ENCODE measurements around the gene DLL1. TPM values are rescaled to one million over a fixed set of nuclear protein-coding genes. Genes with fewer than 3 reads are reported as not detected.

The DLL1 gene
- total and polyA plus RNA-seq, 8 donors, result 10.8 to 21.6 (median 15.3) TPM

DNA sequence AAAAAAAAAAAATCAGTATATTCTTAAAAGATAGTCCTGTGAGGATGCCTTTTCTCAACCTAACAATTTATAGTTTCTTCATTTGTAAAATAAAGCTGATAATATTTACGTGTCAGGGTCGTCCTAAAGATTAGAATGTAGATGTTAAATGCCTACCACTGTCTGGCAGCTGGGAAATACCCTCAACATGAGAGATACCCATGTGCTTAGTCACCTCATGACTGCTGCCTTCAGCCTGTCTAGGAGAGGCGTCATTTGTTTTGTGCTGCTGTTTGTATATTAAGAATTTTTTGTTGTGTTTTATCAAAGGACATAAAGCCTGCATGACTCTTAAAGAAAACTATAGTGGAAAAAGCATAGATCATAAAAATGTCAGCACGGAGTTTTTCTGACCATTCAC lies 25.2 kb upstream of the DLL1 start:
- peak in 1 of 4 donors; percentile 40 for ATAC-seq
- TF ChIP-seq, protein P1, sequence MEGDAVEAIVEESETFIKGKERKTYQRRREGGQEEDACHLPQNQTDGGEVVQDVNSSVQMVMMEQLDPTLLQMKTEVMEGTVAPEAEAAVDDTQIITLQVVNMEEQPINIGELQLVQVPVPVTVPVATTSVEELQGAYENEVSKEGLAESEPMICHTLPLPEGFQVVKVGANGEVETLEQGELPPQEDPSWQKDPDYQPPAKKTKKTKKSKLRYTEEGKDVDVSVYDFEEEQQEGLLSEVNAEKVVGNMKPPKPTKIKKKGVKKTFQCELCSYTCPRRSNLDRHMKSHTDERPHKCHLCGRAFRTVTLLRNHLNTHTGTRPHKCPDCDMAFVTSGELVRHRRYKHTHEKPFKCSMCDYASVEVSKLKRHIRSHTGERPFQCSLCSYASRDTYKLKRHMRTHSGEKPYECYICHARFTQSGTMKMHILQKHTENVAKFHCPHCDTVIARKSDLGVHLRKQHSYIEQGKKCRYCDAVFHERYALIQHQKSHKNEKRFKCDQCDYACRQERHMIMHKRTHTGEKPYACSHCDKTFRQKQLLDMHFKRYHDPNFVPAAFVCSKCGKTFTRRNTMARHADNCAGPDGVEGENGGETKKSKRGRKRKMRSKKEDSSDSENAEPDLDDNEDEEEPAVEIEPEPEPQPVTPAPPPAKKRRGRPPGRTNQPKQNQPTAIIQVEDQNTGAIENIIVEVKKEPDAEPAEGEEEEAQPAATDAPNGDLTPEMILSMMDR (IDR thresholded peaks at IDR 0.05), result no peak
- intact Hi-C loops (cut with DNase I), result no loop called here
- no peaks in the 10 kb centered on the region for H3K27me3 ChIP-seq
- no peak overlapping the region for H3K4me3 ChIP-seq
- H3K27ac ChIP-seq, result no peak overlapping the region
- peaks cover 0 to 12% (median 0%) of the 10 kb centered on the region in 3 donors for H3K4me1 ChIP-seq
- no peak for FAIRE-seq
- H3K36me3 ChIP-seq, result no peaks in the 10 kb centered on the region
- 88 to 89% methylated on average over 4 of the region's 4 CpGs for WGBS, 2 donors
- no peaks in the 10 kb centered on the region for H3K9me3 ChIP-seq
- DNase-seq, result no peak

DNA sequence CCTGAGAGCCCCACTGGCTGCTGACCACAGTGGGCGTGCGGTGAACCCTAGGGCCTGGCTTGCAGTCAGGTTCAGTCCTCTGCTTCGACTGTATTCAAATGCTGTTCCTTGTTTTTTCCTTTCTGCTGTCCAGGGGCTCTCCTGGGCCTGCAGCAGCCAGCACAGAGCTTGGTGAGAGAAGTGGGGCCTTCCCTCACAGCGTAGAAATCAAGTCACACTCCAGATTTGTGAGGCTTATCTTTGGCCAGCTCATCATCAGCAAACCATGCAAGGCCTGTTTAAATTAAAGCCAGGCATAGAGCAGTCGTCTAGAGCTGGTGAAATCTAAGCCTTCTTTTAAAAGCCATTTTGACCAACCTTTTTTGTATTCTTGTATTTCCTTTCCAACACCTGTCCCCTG lies 24.1 kb upstream of the DLL1 start:
- intact Hi-C loops (cut with DNase I), result no loop called here
- TF ChIP-seq, protein P1 (IDR thresholded peaks at IDR 0.05), result no peak
- 87 to 90% methylated on average over 5 of the region's 5 CpGs for WGBS, 2 donors

DNA sequence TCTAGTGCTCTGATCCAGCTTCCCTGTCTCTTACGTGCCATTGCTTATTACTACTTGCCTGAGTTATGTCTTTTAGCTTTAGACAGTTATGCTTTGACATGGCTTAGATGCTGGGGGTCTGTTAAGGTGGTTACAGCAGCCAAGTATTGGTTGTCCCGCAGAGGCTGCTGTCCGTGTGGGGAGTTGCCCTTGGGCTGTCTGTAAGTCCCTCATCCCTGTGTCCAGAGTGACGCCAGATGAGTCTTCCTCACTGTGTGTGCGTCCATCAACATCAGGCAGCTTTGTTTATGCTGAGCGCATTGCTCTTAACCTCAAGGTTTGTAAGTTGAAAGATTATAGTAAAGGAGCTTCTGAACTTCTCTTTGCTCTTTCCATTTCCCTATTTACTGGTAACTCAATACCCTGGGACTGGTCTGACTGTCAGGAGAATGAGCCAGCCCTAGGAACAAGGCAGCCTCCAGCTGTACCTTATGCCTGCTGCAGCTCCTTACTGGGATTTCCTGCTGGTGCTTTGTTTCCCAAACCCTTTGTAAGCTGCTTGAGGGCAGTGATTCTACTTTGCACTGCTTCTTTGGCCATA lies 22.9 kb upstream of the DLL1 start:
- intact Hi-C loops (cut with DNase I), result no loop called here
- Histone ChIP-seq H3K4me3 (no peak overlapping the region), H3K27ac (no peak overlapping the region), H3K36me3 (no peaks in the 10 kb centered on the region), H3K27me3 (no peaks in the 10 kb centered on the region), H3K4me1 (peaks cover 0 to 23% (median 5%) of the 10 kb centered on the region in 3 donors), H3K9me3 (no peaks in the 10 kb centered on the region)
- WGBS, 2 donors, result 91 to 92% methylated on average over 6 of the region's 6 CpGs
- ATAC-seq (no peak), FAIRE-seq (no peak), DNase-seq (no peak)
- TF ChIP-seq, protein P1 (IDR thresholded peaks at IDR 0.05), result no peak

More for the DNA sequence above, 24.1 kb upstream of the DLL1 start:
- H3K36me3 ChIP-seq, result no peaks in the 10 kb centered on the region
- ATAC-seq, result no peak
- H3K27ac ChIP-seq, result no peak overlapping the region
- no peaks in the 10 kb centered on the region for H3K27me3 ChIP-seq
- no peak for DNase-seq
- FAIRE-seq, result no peak
- peaks cover 0 to 12% (median under 1%) of the 10 kb centered on the region in 3 donors for H3K4me1 ChIP-seq
- H3K4me3 ChIP-seq, result no peak overlapping the region
- H3K9me3 ChIP-seq, result no peaks in the 10 kb centered on the region

DNA sequence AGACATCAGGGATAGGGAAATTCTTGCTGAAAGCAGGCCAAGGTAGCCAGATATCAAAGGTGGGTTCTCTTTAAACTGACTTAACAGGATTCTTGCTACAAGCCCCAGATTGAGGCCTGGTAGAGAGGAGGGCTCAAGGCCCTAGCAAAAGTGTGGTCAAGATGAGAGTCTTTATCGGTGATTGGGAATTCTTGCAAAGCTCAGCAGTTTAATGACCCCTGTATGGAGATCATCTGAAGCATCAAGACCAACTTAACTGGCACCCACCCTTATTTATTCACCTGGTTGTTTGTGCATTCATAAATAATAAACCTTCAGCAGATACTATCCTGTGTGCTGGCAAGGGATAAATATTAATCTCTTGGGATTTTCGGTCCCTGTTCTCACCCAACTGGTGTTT lies 22.0 kb upstream of the DLL1 start:
- no peak overlapping the region for H3K4me3 ChIP-seq
- intact Hi-C loops (cut with DNase I), result no loop called here
- no peak for DNase-seq
- H3K27me3 ChIP-seq, result no peaks in the 10 kb centered on the region
- H3K27ac ChIP-seq, result no peak overlapping the region
- TF ChIP-seq, protein P1 (IDR thresholded peaks at IDR 0.05), result no peak
- no peaks in the 10 kb centered on the region for H3K36me3 ChIP-seq
- 82 to 87% methylated on average over 2 of the region's 2 CpGs for WGBS, 2 donors
- ATAC-seq, result no peak
- no peak for FAIRE-seq
- peaks cover 2 to 32% (median 12%) of the 10 kb centered on the region in 3 donors for H3K4me1 ChIP-seq
- no peaks in the 10 kb centered on the region for H3K9me3 ChIP-seq

DNA sequence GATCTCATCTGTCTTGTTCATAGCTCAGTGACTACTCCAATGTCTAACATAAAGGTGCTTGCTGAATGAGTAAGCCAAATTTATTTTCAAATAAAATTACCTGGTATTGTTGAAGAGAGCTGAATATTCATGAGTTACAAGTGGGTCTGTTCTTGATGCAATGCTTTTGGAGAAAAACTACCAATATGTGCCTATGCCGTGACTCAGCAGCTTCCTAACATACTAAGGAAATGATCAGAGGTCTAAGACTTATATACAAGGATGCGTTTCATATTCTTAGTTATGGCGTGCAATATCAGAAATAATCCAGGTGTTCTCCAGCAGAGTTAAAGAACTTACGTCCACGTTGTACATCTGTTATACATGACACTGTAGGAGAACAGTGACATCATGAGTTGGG lies 20.8 kb upstream of the DLL1 start:
- FAIRE-seq (no peak), DNase-seq (no peak), ATAC-seq (no peak)
- intact Hi-C loops (cut with DNase I), result no loop called here
- Histone ChIP-seq H3K36me3 (no peaks in the 10 kb centered on the region), H3K27me3 (no peaks in the 10 kb centered on the region), H3K27ac (no peak overlapping the region), H3K4me1 (peaks cover 5 to 31% (median 18%) of the 10 kb centered on the region in 3 donors), H3K9me3 (no peaks in the 10 kb centered on the region), H3K4me3 (no peak overlapping the region)
- WGBS, 2 donors, result 68 to 81% methylated on average over 5 of the region's 5 CpGs
- TF ChIP-seq, protein P1 (IDR thresholded peaks at IDR 0.05), result no peak
